H1 (cell line): ENCODE measurements around the gene SLC66A1.

Experiments
- CHD2 ChIP-seq: IDR thresholded peaks from 2 replicates; pipeline ENCODE4 v1.6.1; 2012; ENCODE audit warnings: low read length, improper control_type of control experiment
- EGR1 ChIP-seq: IDR thresholded peaks from 2 replicates; pipeline ENCODE4 v1.6.1; 2011; ENCODE audit warnings: low read depth, low read length, borderline replicate concordance
- EP300 ChIP-seq, 2 experiments: IDR thresholded peaks; 1 replicate in 1 of 2; 2 replicates in 1 of 2; pipeline ENCODE4 v1.6.1; 2011 to 2012; ENCODE audit warnings: low read depth in 2 of 2, low read length in 2 of 2, mild to moderate bottlenecking in 2 of 2, borderline replicate concordance in 1 of 2, inconsistent platforms in 1 of 2, moderate library complexity in 1 of 2
- JUN ChIP-seq: IDR thresholded peaks from 2 replicates; pipeline ENCODE4 v1.6.1; 2011; ENCODE audit warnings: low read depth, mild to moderate bottlenecking, improper control_type of control experiment, low read length
- POLR2A ChIP-seq, 2 experiments: IDR thresholded peaks; 1 replicate in 1 of 2; 2 replicates in 1 of 2; pipeline ENCODE4 v1.6.1; 2011; ENCODE audit warnings: low read depth in 2 of 2, low read length in 2 of 2, mild to moderate bottlenecking in 2 of 2; ENCODE audit errors: control extremely low read depth in 1 of 2
- POLR2AphosphoS5 ChIP-seq: IDR thresholded peaks from 2 replicates; pipeline ENCODE4 v1.6.1; 2011; ENCODE audit warnings: low read depth, low read length
- RFX5 ChIP-seq: IDR thresholded peaks from 2 replicates; pipeline ENCODE4 v1.6.1; 2011; ENCODE audit warnings: low read depth, low read length, improper control_type of control experiment, borderline replicate concordance
- SIRT6 ChIP-seq: IDR thresholded peaks from one replicate; pipeline ENCODE4 v1.7.1; 2012; ENCODE audit warnings: low read length, inconsistent platforms
- TAF1 ChIP-seq: IDR thresholded peaks from 2 replicates; pipeline ENCODE4 v1.6.1; 2011; ENCODE audit warnings: mild to moderate bottlenecking, low read depth, low read length
- TBP ChIP-seq: IDR thresholded peaks from 2 replicates; pipeline ENCODE4 v1.6.1; 2011; ENCODE audit warnings: low read depth, low read length, improper control_type of control experiment
- TEAD4 ChIP-seq: IDR thresholded peaks from 2 replicates; pipeline ENCODE4 v1.6.1; 2012; ENCODE audit warnings: low read depth, low read length, inconsistent platforms, mixed read lengths
- ZNF274 ChIP-seq: IDR thresholded peaks from 2 replicates; pipeline ENCODE4 v1.7.0; 2012; ENCODE audit warnings: low read length, borderline replicate concordance; ENCODE audit errors: extremely low read depth
- TF ChIP-seq, protein P1 (sequence below), 3 experiments: IDR thresholded peaks; 1 replicate in 2 of 3; 2 replicates in 1 of 3; pipeline versions ENCODE4 v1.5.1 to v1.6.1; 2011; ENCODE audit warnings: low read length in 3 of 3, mild to moderate bottlenecking in 3 of 3, inconsistent platforms in 2 of 3, low read depth in 1 of 3, moderate library complexity in 1 of 3; ENCODE audit not compliant: insufficient read depth in 1 of 3; ENCODE audit errors: control extremely low read depth in 1 of 3
- TF ChIP-seq, protein P2 (sequence below): IDR thresholded peaks from 2 replicates; pipeline ENCODE4 v1.6.1; 2011; ENCODE audit warnings: low read length, improper control_type of control experiment

DNA sequence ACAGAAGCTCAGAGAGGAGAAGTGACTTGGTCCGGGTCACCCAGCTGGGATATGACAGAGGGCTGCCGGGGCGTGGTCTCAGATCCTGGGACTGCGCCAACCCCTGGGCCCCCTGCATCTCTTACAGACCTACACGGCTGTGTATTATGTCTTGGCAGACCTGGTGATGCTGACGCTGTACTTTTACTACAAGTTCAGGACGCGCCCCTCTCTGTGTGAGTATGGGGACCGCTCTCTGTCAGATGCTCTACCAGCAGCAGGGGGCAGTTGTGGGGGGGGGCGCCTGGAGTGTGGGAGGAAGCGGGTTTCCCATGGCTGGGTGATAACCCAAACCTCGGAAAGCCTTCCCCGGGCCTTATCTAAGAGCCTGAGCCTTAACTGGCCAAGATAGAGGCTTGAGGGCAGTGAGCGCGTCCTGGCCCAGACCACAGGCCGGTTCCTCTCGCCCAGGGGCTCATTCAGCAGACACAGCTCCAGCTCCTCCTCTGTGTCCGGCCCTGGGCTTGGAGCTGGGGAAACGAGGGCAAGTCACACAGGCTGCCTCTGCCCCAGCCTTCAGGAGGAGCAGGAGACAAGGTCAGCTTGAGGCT is 13.3 kb downstream of the SLC66A1 start:
- TF ChIP-seq, protein P1, sequence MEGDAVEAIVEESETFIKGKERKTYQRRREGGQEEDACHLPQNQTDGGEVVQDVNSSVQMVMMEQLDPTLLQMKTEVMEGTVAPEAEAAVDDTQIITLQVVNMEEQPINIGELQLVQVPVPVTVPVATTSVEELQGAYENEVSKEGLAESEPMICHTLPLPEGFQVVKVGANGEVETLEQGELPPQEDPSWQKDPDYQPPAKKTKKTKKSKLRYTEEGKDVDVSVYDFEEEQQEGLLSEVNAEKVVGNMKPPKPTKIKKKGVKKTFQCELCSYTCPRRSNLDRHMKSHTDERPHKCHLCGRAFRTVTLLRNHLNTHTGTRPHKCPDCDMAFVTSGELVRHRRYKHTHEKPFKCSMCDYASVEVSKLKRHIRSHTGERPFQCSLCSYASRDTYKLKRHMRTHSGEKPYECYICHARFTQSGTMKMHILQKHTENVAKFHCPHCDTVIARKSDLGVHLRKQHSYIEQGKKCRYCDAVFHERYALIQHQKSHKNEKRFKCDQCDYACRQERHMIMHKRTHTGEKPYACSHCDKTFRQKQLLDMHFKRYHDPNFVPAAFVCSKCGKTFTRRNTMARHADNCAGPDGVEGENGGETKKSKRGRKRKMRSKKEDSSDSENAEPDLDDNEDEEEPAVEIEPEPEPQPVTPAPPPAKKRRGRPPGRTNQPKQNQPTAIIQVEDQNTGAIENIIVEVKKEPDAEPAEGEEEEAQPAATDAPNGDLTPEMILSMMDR (IDR thresholded peaks at IDR 0.05; ENCODE audit: control extremely low read depth in 1 of 3, insufficient read depth in 1 of 3, low read depth in 1 of 3, low read length in 3 of 3), result no peak
- TF ChIP-seq RFX5, result no peak
- TF ChIP-seq EGR1, result no peak
- no peak for TF ChIP-seq TAF1
- TF ChIP-seq ZNF274, result no peak
- no peak for TF ChIP-seq JUN
- no peak for TF ChIP-seq EP300 (IDR thresholded peaks at IDR 0.05; ENCODE audit: borderline replicate concordance in 1 of 2, low read depth in 2 of 2, low read length in 2 of 2)
- no peak for TF ChIP-seq CHD2
- TF ChIP-seq, protein P2, sequence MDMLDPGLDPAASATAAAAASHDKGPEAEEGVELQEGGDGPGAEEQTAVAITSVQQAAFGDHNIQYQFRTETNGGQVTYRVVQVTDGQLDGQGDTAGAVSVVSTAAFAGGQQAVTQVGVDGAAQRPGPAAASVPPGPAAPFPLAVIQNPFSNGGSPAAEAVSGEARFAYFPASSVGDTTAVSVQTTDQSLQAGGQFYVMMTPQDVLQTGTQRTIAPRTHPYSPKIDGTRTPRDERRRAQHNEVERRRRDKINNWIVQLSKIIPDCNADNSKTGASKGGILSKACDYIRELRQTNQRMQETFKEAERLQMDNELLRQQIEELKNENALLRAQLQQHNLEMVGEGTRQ, result no peak
- no peak for TF ChIP-seq TBP
- no peak for TF ChIP-seq SIRT6
- TF ChIP-seq POLR2AphosphoS5, result no peak
- no peak for TF ChIP-seq TEAD4
- TF ChIP-seq POLR2A (IDR thresholded peaks at IDR 0.05; ENCODE audit: control extremely low read depth in 1 of 2, low read depth in 2 of 2, low read length in 2 of 2), result no peak
